ENCODE data around the gene SMIM36.

SMIM36 gene

GRCh38 chr17:55462711-55463110 is 48.5 kb downstream of the SMIM36 start:
- TF ChIP-seq, protein P1, sequence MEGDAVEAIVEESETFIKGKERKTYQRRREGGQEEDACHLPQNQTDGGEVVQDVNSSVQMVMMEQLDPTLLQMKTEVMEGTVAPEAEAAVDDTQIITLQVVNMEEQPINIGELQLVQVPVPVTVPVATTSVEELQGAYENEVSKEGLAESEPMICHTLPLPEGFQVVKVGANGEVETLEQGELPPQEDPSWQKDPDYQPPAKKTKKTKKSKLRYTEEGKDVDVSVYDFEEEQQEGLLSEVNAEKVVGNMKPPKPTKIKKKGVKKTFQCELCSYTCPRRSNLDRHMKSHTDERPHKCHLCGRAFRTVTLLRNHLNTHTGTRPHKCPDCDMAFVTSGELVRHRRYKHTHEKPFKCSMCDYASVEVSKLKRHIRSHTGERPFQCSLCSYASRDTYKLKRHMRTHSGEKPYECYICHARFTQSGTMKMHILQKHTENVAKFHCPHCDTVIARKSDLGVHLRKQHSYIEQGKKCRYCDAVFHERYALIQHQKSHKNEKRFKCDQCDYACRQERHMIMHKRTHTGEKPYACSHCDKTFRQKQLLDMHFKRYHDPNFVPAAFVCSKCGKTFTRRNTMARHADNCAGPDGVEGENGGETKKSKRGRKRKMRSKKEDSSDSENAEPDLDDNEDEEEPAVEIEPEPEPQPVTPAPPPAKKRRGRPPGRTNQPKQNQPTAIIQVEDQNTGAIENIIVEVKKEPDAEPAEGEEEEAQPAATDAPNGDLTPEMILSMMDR (IDR thresholded peaks at IDR 0.05; ENCODE audit: low read depth, low read length): no peak
- no peak for DNase-seq (ENCODE audit: extremely low read depth, low read depth)

- no peak for DNase-seq (ENCODE audit: extremely low read depth, low read depth)
- TF ChIP-seq, protein P1 (IDR thresholded peaks at IDR 0.05; ENCODE audit: low read depth, low read length): no peak
Observed at GRCh38 chr17:55462234-55462633, 49.0 kb downstream of the SMIM36 start.

- TF ChIP-seq, protein P1 (IDR thresholded peaks at IDR 0.05; ENCODE audit: low read depth, low read length): no peak
- DNase-seq (ENCODE audit: extremely low read depth, low read depth): no peak
Observed at GRCh38 chr17:55458978-55459377, 52.3 kb downstream of the SMIM36 start.

DNA sequence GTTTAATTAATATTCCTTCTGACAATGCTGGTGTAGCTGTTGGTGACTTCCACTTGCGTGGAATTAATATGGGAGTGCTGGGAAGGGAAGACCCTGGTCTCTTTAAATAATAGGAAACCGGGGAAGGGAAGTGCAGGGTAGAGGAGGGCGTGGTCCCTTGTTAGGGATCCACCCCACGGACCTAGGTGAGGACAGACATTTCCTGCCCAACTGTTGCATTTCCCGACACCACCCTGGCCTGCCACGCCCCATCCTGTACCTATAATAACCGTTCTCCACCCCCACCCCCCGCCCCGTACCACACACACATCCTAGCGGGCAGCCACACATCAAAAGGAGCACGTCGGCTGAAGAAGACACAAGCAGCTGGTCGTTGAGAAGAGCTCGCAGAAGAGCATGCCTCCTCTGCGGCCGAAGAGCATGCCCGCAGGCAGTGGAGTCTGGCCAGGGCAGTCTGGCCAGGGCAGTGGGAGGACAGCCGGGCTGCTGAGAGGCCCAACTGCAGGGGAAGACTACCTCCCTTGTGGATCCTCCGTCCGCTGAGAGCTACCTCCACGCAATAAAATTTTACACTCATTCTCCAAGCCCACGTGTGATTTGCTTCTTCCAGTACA is 52.9 kb downstream of the SMIM36 start:
- TF ChIP-seq, protein P1 (IDR thresholded peaks at IDR 0.05; ENCODE audit: low read depth, low read length): no peak
- no peak for DNase-seq (ENCODE audit: extremely low read depth, low read depth)

DNA sequence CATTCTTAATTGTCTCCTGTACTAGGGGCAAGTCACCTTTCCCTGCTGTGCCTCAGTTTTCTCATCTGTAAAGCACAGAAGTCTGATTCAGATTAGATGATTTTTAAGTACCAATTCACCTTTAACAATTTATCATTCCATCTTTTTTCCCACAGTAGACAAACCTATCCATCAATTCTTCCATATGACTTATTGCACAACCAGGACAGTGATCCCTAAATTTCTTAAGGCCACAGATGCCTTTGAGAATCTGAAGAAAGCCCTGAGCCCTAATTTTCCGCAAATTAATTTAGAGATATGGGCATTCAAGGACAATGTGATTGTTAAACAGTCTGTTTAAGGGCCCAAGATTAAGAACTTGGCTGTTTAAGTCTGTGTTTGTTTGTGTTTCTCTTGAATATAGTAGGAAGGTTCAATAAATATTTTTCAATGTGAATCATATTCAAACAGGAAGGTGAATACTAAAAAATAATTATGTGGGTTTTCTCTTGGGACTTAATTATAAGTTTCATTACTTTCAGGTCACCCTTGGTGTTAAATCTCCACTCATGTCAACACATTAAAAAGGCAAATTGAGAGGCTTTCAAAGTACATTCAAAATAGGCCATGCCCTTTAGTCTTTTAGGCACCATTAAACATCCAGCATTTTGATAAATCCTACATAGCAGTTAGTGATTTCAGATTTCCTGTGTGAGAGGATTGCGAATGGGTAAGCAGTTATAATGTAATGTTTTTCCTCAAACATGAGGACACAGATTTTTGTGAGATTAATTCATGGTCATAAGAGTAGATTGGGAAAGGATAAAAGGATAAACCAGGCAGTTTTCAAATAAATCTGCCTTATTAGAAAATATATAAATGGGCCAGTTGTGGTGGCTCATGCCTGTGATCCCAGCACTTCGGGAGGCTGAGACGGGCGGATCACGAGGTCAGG is 54.7 kb downstream of the SMIM36 start:
- TF ChIP-seq, protein P1 (IDR thresholded peaks at IDR 0.05; ENCODE audit: low read depth, low read length): no peak
- DNase-seq (ENCODE audit: extremely low read depth, low read depth): no peak

GRCh38 chr17:55454906-55455474 is 56.3 kb downstream of the SMIM36 start:
- DNase-seq (ENCODE audit: extremely low read depth, low read depth): peak; percentile 56

More at GRCh38 chr17:55454906-55455474, 56.3 kb downstream of the SMIM36 start:
- TF ChIP-seq, protein P1 (IDR thresholded peaks at IDR 0.05; ENCODE audit: low read depth, low read length): no peak

Measured in AG09319 (cell line).